AG04449 (cell line): ENCODE data around the gene CRELD1.

ENCODE experiments used
- CTCF ChIA-PET: fragments of 350-600 bp; formaldehyde crosslinking; extraction: SDS; loops from one replicate; lab custom pipeline; 2021; ENCODE audit warnings: antibody characterized with exemption; lab: Yijun Ruan, JAX
- POLR2A ChIA-PET: fragments of 400-600, 350-600 bp; formaldehyde crosslinking; extraction: SDS; loops from one replicate; lab custom pipeline; 2020; ENCODE audit warnings: antibody characterized with exemption, inconsistent platforms; lab: Yijun Ruan, JAX
- DNase-seq: peaks from one replicate; pipeline ENCODE4 v3.0.0-alpha.2; 2010; ENCODE audit warnings: low read depth, low spot score
- H3K4me3 ChIP-seq: 2 replicates; pipeline ENCODE4 v1.5.1; 2011; ENCODE audit warnings: low read depth, mild to moderate bottlenecking, control low read depth, low read length
- TF ChIP-seq, protein P1 (sequence below): IDR thresholded peaks from one replicate; pipeline ENCODE4 v1.5.1; 2011; ENCODE audit warnings: mild to moderate bottlenecking, moderate library complexity, low read length, control low read depth, inconsistent platforms; ENCODE audit not compliant: insufficient read depth; ENCODE audit errors: missing control alignments

The CRELD1 gene

DNA sequence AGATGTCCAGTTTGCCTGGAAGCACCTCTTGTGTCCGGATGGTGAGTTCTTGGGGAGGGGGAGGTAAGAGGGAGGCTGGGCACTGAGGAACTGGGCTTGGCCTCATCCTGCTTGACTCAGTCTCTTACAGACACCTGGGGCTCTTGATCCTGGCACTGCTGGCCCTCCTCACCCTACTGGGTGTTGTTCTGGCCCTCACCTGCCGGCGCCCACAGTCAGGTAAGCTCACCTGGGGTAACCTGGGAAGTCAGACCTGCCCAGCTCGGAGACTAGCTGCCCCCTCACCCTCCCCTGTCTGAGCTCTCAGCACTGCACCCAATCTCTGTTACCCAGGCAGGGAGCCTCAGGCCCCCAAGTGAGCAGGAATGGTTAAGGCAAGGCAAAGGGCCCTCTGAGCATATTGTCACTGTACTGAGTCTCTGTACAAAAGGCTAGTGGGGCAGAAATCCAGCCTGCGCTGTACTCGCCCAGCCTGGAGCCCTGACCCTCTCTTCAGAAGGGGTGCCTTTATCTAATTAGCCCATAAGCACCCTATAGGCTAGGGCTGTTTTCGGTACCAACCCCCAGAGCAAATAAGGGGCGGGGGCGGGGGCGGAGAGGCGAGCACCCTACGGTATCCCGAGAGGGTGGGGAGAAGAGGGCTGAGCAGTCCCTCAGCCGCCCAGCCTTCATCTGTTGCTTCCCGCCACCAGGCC is 18.9 kb upstream of the CRELD1 start:
- POLR2A ChIA-PET = interaction anchor here (0.6 to 2.2 kb wide), 2 partner anchors 19 to 20 kb away, joined by 3 to 12 read pairs; partner anchors contain the start of gene CRELD1
- DNase-seq = no peak
- TF ChIP-seq, protein P1, sequence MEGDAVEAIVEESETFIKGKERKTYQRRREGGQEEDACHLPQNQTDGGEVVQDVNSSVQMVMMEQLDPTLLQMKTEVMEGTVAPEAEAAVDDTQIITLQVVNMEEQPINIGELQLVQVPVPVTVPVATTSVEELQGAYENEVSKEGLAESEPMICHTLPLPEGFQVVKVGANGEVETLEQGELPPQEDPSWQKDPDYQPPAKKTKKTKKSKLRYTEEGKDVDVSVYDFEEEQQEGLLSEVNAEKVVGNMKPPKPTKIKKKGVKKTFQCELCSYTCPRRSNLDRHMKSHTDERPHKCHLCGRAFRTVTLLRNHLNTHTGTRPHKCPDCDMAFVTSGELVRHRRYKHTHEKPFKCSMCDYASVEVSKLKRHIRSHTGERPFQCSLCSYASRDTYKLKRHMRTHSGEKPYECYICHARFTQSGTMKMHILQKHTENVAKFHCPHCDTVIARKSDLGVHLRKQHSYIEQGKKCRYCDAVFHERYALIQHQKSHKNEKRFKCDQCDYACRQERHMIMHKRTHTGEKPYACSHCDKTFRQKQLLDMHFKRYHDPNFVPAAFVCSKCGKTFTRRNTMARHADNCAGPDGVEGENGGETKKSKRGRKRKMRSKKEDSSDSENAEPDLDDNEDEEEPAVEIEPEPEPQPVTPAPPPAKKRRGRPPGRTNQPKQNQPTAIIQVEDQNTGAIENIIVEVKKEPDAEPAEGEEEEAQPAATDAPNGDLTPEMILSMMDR = no peak
- peak overlapping the region; percentile 61 for H3K4me3 ChIP-seq
- CTCF ChIA-PET = interaction anchor here (1.5 to 2.1 kb wide), 3 partner anchors 11 to 65 kb away, joined by 5 to 16 read pairs (median 6); partner anchors contain the start of gene IL17RE

DNA sequence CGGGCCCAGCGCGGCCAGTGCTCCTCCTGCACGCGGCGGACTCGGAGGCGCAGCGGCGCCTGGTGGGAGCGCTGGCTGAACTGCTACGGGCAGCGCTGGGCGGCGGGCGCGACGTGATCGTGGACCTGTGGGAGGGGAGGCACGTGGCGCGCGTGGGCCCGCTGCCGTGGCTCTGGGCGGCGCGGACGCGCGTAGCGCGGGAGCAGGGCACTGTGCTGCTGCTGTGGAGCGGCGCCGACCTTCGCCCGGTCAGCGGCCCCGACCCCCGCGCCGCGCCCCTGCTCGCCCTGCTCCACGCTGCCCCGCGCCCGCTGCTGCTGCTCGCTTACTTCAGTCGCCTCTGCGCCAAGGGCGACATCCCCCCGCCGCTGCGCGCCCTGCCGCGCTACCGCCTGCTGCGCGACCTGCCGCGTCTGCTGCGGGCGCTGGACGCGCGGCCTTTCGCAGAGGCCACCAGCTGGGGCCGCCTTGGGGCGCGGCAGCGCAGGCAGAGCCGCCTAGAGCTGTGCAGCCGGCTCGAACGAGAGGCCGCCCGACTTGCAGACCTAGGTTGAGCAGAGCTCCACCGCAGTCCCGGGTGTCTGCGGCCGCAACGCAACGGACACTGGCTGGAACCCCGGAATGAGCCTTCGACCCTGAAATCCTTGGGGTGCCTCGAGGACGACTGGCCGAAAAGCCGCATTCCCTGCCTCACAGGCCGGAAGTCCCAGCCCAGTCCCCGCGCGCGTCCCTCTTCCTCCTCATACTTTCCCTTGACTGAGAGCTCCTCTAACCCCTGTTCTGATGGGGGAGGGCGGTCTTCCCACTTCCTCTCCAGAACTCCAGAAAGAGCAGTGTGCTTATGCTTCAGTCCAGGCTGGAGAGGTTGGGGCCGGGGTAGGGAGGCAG is 18.1 kb upstream of the CRELD1 start:
- ChIA-PET CTCF (interaction anchor here (0.8 to 2.1 kb wide), 11 partner anchors 8 to 71 kb away, joined by 3 to 8 read pairs (median 4); partner anchors contain the start of gene IL17RE), POLR2A (interaction anchor here (0.6 to 2.2 kb wide), 7 partner anchors 18 to 199 kb away, joined by 3 to 12 read pairs (median 3); partner anchors contain the start of genes CRELD1 and RPUSD3)
- DNase-seq = no peak
- TF ChIP-seq, protein P1 = peak; percentile 65
- peak overlapping the region; percentile 61 for H3K4me3 ChIP-seq

DNA sequence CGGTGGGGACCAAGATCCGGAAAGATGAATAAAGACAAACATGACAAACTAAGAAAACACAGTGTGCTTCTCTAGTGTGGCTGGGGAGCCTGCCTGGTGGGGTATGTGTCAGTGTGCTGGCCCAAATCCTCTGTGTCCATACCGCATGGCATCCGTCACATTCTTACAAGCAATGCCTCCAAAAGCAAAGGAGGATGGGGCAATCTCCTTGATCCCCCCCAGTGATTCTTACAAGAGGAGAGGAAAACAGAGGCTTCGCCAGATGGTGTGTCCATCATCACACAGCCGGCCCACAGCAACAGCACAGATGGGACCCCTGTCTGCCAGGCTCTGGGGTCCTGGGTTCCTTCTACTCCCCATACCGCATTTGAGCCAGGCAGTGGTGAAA is 17.3 kb upstream of the CRELD1 start:
- H3K4me3 ChIP-seq = peak overlapping the region; percentile 62
- ChIA-PET POLR2A (interaction anchor here (1.3 to 2.2 kb wide), 2 partner anchors 17 to 200 kb away, joined by 4 to 12 read pairs; partner anchors contain the start of gene CRELD1), CTCF (interaction anchor here (0.9 to 2.1 kb wide), 7 partner anchors 14 to 72 kb away, joined by 3 to 8 read pairs (median 4); partner anchors contain the start of gene IL17RE)
- TF ChIP-seq, protein P1 = no peak
- no peak for DNase-seq

DNA sequence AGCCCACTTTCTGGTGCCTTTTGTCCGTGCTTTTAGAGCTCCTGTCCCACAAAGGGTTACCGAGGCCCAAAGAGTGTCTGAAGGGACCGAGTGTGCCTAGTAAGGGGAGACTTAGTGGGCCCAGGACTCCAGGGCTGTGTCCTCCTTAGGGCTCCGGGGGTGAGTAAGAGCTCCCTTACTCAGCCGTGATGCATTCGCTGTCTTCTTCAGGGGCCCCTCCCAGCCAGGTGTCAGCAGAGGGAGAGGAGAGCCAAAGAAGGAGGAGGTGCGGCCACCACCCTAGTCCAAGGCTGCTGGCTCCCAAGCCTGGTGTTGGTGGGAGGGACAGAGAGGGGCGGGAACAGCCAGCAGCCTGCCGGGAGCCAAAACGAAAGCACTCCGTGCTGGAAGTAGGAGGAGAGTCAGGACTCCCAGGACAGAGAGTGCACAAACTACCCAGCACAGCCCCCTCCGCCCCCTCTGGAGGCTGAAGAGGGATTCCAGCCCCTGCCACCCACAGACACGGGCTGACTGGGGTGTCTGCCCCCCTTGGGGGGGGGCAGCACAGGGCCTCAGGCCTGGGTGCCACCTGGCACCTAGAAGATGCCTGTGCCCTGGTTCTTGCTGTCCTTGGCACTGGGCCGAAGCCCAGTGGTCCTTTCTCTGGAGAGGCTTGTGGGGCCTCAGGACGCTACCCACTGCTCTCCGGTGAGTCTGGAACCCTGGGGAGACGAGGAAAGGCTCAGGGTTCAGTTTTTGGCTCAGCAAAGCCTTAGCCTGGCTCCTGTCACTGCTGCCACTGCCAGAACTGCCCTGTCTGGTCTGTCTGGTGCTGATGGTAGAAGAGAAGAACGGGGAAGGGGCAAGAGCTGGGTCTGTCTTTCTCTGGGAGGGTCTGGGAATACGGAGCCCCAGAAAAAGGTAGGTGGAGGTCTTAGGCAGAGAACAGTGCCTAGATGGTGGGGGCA is 16.6 kb upstream of the CRELD1 start, which contains the start of gene IL17RC:
IL17RC (plus strand) TSS at position 365 of the 947 bp plus-strand sequence; CDS start at position 583, 218 bp downstream.
- TF ChIP-seq, protein P1 = no peak
- DNase-seq = no peak
- H3K4me3 ChIP-seq = peak within 1 kb of the TSS; percentile 62
- ChIA-PET CTCF (interaction anchor here (1.1 to 2.1 kb wide), 6 partner anchors 14 to 68 kb away, joined by 3 to 8 read pairs (median 4); no protein-coding TSS in a partner anchor), POLR2A (interaction anchor here (1.3 to 2.2 kb wide), 2 partner anchors 16 to 201 kb away, joined by 4 to 12 read pairs; partner anchors contain the start of gene CRELD1)

DNA sequence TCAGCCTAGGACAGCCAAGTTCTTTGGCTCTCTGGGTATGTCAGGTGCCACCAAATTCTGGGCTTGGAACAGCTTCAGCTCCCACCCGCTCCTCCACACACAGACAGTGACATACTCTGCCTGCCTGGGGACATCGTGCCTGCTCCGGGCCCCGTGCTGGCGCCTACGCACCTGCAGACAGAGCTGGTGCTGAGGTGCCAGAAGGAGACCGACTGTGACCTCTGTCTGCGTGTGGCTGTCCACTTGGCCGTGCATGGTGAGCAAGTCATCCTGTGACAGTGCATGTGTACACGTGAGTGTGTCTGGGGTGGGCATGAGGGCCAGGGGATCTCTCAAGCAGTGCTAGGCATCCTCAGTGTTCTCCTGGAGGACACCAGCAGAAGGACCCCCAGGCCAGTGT is 15.8 kb upstream of the CRELD1 start:
- TF ChIP-seq, protein P1 = no peak
- DNase-seq = no peak
- ChIA-PET POLR2A (no interaction called here), CTCF (interaction anchor here (1.1 to 1.5 kb wide), 3 partner anchors 13 to 28 kb away, joined by 3 to 6 read pairs (median 5); no protein-coding TSS in a partner anchor)
- H3K4me3 ChIP-seq = peak overlapping the region; percentile 62
